Epithelial cell of esophagus (primary cell): ENCODE measurements around the gene PRSS48.

Source experiments
- DNase-seq: peaks from one replicate; pipeline ENCODE4 v3.0.0; 2010; ENCODE audit warnings: low read depth
- H3K4me3 ChIP-seq: 2 replicates; pipeline ENCODE4 v1.5.1; 2011; ENCODE audit warnings: mild to moderate bottlenecking, low read length, control low read depth
- CTCF ChIP-seq: IDR thresholded peaks from 2 replicates; pipeline ENCODE4 v1.5.1; 2011; ENCODE audit warnings: low read depth, mild to moderate bottlenecking, low read length, control low read depth, inconsistent platforms; ENCODE audit not compliant: insufficient read depth; ENCODE audit errors: missing control alignments

Gene PRSS48

GRCh38 chr4:151324124-151324751, 47.3 kb downstream of the PRSS48 start:
- DNase-seq = peak; percentile 35
- H3K4me3 ChIP-seq = peak overlapping the region; percentile 79
- no peak for TF ChIP-seq CTCF

GRCh38 chr4:151324752-151325110, 47.8 kb downstream of the PRSS48 start:
- H3K4me3 ChIP-seq = peak overlapping the region; percentile 79
- DNase-seq = peak; percentile 37
- no peak for TF ChIP-seq CTCF

GRCh38 chr4:151325111-151325948, 48.4 kb downstream of the PRSS48 start, which contains the start of gene SH3D19:
Gene SH3D19 (minus strand): TSS chr4:151325605. CDS start chr4:151325352, 253 bp downstream.
- no peak for TF ChIP-seq CTCF
- peak; percentile 74 for DNase-seq
- peak within 1 kb of the TSS; percentile 79 for H3K4me3 ChIP-seq

DNA sequence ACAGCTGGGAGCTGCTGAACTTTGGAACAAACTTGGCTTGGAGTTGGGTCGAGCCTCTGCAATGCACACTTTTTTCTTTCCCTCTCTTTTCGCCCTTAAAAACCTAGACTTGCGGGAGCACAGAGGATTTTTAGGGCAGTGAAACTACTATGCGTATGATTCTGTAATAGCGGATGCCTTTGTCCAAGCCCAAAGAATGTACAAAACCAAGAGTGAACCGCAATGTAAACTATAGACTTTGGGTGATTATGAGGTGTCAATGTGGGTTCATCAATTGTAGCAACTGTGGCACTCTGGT, 48.9 kb downstream of the PRSS48 start:
- peak overlapping the region; percentile 79 for H3K4me3 ChIP-seq
- TF ChIP-seq CTCF = no peak
- DNase-seq = no peak

- no peak for TF ChIP-seq CTCF
- DNase-seq = peak; percentile 79
- H3K4me3 ChIP-seq = no peak overlapping the region
Observed at GRCh38 chr4:151329217-151330007, 52.5 kb downstream of the PRSS48 start.

GRCh38 chr4:151331276-151332042, 54.5 kb downstream of the PRSS48 start:
- H3K4me3 ChIP-seq = no peak overlapping the region
- DNase-seq = peak; percentile 88
- TF ChIP-seq CTCF = no peak
